ENCODE results near the gene PPM1M.

The PPM1M gene

DNA sequence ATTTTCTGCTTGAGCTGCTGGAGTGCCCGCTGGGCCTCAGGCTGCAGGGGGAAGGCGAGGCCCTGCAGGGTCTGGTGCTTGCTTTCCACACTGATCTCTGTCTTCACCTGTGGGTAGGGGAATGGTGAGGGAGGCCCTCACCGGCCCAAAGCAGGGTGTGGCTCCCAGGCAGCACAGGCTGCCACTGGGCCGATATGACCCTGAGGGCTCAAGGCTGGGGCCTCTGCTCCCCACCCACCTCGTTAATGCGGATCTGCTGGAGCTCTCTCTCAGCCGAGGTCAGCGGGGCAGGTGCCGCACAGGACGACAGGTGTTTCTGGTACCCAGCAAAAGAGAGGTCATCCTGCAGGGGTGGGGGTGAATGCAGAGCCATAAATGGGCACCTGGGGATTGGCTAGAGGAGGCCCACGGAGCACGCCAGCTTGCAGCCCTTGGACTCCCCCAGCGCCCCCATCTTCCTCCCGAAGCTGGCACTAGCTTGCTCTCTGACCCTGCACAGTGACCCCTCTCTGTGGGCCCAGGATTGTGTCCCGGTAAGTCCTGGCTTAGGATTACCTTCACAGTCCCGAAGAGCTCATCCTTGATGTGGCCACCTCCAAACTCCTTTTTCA, 14.6 kb upstream of the PPM1M start:
- no peak for DNase-seq

DNA sequence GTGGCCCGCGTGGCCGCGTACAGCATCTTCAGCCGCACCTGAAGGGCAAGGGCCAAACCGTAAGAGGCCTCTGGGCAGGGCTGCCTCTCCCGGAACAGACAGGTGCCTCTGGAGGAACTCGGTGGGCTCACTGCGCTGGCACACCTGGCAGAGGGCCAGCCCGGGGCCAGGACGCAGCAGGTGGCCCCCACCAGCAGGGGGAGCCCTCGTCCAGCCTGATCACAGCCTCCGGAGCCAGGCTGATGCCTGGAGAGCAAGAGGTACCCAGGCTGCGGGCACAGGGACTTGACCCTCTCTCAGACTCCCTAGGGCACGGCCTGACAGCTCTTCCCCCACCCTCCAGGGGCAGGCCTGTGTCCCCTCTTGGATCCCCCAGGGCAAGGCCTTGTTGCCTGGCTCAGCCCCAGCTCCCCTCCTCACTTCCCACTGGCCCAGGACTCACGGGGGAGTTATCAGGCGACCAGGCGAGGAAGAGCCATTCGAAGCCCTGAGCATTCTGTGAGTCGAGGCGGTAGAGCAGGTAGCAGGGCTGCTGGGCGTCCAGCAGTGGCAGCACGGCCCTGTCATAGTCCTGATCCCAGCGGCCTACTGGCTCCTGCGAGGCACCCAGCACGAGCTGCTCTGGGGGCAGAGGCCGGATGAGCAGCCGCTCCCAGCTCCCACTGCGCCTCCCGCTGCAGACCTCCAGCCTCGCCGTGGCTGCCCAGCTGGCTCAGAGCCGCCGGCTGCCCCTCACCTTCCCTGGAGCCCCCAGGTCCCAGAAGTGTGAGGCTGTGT, 13.9 kb upstream of the PPM1M start:
- DNase-seq, result no peak

DNA sequence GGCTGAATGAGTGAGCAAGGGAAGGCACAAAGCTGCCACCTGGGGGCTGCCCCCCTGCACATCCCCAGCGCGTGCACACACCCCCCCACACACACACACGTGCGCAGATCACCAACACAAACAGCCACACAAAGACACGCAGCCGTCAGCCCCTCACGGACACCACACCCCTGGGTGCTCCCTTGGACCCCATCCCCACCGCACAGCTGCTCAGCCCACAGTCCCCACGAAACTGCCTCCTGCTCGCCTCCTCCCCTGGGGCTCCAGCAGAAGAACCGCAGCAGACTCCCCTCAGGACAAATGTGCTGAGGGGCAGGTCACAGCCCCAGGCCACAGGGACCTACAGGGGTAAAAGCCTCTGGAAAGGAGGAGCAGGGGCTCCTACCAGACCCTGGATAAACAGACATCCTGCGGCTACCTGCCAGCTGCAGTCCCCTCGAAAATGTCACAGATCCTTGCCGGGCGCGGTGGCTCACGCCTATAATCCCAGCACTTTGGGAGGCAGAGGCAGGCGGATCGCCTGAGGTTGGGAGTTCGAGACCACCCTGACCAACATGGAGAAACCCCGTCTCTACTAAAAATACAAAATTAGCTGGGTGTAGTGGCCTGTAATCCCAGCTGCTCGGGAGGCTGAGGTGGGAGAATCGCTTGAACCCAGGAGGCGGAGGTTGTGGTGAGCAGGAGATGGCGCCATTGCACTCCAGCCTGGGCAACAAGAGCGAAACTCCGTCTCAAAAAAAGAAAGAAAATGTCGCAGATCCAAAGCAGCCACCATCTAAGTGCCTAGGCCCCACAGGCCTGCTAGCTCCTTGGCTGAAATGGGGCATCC, 13.1 kb upstream of the PPM1M start:
- DNase-seq, result no peak

DNA sequence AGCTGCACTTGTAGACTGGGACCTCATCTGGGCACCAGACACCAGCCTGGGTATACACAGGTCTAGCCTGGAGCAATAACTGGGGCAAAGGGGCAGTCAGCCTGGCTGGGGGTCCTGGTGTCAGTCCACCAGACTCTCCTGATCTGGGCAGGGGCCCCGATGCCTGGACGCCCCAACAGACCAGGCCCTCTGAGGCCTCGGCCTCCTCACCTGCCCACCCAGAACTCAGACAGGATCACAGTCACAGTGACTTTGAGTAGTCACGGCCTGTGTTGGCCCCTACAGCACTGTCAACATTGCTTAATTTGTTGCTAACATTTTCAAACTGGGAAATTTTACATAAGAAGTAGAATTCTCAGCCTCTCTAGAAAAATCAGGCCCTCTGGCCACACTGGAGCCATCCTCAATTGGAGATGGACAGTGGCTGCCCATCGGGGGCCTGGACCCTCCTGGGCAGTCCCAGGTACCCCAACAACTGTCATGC, 12.4 kb upstream of the PPM1M start:
- no peak for DNase-seq

DNA sequence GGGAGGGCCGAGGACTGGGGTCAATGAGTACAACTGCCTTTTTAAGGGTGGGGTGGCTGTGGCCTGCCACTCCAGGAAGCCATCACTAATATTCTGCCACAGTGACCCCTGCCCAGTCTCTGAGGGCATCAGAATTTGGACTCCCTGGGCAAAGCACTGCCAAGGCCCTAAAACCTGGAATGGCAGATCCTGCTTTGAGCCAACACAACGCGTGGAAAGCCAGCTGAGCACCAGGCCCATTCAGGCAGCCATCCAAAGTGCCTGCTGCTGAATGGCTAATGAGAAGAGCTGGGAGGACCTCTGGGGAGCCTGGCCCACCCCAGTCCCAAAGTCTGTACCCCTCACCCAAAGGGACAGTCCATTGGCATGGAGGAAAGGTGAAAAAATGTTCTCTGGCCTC, 11.6 kb upstream of the PPM1M start:
- DNase-seq, result no peak

DNA sequence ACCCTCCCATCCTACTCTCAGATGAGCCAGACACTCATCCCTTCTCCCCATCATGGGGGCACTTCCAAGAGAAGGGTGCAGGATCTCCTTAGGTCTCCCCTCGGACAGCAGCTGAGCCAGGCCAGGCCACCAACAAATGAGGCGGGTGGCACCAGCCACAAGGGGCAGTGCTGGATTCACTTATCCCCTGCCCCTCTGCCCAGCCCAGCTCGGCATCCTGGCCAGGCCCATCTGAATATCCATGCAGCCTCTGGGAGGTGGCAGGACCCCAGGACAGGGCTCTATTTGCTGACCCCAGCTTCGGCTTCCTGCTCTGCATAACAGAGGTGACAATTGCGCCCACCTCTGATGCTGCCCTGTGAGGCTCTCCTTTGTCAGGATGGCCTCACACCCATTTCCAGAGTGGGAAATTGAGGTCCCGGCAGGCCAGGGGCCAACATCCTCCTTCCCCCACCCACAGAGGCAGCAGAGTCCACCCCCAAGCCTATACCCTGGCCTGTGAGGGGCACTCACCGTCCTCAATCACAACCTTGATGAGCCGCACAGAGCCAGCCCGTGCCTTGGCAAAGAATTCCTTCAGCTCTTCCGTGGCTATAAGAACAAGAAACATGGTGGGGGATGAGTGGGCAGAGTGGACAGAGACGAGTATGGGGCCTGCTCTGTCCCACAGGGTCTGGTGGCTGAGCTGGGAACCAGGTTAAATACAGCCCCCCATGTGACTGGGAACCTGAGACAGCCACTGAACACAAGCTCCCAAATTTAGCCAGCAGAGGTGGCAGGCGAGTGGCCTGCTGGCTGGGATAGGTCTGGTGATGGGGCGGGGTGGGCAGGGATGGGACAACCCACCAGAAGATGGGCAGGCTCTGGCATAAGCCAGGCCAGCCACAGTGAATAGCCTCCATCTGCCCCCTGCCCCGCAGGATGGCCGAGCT, 10.8 kb upstream of the PPM1M start:
- DNase-seq, result no peak

DNA sequence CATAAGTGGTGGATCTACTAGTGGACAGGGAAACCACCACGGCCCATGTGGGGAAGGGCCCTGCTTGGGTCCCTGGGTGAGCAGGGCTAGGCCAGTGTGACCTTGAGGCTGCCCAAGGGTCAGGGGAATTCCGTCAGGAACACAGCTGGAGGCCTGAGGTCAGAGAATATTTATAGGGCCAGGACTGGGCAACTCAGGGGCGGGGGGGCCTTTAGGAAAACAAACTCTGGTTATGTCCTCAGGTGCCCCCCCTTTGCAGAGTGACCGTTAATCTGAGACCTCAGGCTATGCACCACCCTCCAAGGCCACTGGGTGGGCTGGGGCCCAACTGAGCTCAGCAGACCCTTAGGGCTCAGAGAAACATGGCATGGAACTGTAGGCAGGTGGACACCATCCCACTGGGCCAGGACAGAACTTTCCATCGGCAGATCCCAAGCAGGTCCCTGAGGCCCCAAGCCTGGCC, 9.1 kb upstream of the PPM1M start:
- DNase-seq, result no peak

DNA sequence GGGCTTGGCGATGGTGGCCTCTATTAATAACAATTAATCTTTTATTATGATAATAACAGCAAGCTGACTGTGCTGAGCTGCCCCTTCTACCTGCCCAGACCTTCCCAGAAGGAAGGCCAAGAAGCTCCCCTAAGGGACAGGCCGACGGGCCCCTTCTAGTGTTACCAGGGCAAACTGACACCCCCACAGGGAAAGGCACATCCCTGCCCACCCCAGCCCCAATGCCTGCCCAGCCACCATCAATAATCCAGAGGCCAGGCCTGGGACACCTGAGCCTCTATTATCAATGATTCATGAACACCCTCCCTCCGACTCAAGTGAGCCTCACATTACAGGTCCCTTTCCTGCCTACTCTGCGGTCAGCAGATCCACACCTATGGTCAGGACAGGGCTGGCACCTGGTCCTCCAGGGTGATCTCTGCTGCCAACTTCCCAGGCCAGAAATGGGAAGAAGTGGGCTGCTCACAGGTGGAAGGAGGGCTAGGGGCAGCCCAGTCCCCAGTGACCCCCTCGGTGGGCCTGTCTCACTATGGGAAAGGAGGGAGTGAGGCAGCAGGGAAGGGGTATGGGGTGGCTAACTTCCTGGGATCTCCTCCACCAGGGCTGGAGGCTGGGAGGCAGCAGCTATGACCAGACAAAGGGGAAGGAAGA, 8.4 kb upstream of the PPM1M start:
- no peak for DNase-seq

DNA sequence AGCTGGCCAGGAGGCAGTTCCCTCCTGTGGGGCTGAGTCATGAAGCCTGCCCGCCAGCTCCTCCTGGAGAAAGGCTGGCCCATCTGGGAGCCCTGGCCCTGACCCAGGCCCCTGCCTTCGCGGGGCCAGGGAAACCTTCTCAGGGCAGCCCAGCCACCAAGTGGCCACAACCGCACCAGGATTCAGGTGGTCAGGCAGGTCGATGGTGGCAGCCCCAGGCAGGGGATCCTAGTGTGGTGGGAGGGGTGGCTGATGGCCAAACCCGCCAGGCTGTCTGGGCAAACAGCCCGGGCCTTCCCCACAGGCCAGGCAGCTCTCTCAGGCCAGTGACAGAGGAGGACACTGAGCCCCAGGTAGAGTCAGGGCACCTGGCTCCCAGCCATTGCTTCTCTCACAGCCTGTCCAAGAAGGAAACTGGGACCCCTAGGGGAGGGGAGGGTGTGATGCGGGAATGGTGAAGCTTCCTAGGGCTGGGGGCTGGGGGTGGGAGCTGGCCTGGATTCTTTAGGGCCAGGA, 7.8 kb upstream of the PPM1M start:
- DNase-seq, result no peak

DNA sequence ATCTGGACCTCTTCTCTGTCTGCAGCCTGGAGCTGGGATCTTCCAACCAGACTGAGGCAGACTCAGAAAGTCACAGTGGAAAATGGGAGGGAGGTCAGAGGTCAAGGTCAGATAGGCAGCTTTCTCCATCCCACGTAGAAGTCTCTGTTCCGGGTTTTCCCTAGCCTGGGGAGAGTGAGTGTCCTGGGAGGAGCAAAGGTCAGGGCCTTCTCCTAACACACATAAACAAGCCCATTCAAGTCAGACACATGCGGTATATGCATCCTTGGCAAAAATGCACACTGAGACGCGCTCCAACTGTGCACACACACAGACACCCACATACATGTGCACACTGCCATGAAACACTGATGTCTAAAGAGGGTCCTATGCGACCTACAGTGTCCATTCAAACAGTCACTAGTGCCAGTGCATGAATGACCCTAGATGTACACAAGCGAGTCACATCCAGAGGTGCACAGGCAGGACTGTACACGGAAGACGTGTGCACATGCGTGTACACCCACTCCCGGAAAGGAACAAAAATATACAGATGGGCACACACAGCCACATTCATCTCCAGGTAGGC, 7.3 kb upstream of the PPM1M start:
- DNase-seq, result no peak

DNA sequence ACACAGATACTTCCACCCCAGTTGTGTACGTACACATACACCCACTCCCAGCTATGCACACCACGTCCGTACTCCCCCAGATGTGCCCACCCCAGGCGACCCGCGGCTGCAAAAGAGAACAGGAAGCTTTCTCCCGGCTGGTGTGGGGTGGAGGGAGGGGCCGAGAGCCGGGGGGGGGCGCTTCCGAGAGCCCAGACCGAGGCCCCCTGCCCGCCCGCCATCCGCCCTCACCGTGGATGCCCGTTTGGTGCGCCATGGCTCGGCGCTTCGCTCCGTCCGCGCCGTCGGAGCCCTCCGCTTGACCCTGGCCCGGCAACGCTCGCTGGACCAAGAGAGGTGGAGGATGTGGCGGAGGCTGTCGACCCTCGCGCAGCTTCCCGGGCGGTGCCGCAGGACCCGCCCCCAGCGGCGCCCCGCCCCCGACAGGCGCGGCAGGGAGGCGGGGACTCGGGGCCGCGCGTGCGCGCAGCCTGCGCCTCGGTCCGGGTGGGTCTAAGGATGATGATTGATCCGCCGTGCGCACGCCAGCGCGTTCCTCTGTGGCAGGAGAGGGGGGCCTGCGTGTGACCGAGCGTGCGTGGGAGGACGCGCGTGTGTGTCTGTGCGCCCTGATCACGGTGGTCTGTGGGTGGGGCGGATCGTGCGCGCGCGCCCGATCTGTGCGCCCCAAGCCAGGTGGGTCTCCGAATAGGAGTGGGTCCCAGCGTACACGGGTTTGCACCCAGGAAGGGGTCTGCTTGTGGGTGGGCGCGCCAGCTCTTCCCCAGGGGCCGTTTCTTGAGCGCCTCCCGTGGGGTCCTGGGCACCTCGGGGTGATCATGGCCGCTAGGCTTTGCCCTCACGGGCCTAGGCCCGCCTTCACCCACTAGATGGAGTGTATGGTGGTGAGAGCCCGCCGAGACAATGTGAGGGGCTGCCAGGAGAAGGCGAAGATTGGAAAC, 6.5 kb upstream of the PPM1M start, which contains the start of gene TWF2:
Gene TWF2 (minus strand): TSS at position 398 of the 941 bp plus-strand sequence. CDS start 142 bp downstream, at position 256.
- peak; percentile 89 for DNase-seq

DNA sequence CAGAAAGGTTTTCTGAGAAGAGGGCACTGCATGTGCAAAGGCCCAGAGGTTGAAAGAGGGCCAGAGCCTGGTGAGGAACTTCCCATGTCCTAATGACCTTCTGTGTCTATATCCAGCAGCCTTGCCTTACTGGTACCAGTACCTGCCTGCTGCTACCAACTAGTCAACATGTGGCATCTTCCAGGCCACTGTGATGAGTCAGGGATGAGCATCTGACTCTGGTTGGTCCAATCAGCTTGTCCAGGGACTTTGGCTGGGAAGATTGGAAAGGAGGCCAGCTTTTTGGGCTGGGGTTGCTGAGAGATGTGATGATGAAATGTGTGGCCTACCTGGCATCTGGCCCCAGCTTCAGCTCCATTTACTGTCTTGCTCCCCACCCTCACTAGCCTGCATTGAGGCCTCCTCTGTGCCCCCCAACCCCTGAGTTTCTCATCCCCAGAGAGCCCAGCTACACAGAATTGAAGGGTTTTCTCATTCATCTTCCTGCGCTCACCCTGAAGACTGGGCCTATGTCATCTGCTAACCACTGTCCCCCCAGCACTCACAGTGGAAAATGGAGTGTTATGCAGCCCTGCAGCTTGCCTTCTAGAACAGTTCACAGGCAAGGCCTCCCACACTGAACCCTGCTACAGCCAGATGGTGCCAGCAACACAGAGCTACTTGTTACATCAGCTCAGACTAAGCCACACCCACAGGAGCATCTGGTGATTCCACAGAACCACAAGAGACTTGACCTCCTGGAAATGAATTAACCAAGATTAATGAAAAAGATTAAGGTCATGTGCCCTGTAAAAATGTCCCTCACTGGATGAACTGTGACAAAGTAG, 5.3 kb upstream of the PPM1M start:
- DNase-seq, result no peak

DNA sequence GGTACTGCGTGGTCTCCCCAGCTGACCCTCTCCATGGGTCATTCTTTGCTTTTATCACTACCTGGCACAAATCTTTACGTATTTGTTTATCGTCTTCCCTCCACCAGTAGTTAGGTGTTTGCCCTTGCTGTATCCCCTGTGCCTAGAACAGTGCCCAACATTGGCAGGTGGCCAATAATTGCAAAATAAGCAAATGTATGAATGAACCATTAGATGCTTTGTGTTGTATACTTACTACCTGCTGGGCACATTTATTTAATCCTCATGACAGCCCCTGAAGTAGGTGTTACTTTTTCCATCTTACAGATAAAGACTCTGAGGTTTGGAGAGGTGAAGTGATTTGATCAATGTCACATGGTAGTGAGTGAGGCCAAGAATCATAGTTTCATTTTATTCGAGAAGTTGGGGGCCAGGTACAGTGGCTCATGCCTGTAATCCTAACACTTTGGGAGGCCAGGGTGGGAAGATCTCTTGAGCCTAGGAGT, 4.6 kb upstream of the PPM1M start:
- peak; percentile 18 for DNase-seq

DNA sequence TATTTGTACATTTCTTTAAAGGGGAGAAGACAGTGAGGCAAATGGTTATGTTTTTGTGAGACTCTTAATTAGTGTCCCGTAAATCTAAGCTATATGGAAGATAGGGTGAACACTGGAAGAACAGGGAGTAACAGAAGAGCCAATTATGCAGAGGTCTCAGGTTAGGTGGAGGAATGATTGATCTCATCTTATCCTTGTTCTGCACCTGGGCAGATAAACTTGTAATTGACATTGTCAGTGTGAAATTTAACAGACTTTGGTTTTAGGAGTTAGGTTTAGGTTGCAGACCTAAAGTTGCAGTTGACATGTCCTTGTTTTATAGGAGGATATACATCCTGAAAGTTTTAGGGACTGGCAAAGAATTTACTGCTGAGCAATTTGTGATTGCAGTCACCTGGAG, 3.5 kb upstream of the PPM1M start:
- no peak for DNase-seq

DNA sequence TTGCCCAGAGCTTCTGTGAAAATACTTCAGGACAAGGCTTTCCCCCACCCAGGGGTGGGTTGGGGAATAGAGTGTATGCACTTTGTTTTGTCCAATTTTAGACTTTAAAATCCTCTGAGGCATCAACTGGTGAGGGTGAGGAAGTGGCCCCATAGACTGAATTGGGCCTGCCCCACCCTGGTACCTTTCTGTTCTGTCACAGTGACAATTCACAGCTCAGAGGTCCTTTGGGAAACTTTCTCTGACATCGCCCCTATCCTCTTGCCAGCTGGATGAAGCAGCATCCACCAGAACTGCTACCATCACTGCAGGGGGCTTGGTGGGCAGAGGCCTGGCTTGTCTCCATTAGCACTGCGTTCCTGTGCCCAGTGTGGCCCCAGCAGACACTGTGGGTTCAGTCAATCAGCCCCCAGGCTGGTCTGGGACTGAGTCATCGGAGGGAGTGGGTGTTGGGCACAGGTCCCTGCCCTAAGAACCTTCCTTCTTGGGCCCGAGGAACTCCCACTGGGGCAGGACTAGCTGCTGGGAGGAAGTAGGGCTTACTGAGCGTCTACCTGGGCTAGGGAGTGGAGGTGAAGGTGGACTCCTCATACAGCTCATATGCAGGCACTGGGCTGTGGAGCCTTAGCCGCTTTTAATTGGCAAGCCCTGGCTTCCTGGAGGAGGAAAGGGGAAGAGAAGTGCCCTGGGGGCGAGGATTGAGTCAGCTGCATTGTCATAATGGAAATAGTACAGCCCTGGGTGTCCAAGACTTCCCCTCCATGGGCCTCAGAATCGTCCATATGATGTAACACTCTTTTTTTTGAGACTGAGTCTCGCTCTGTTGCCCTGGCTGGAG, 1.5 kb upstream of the PPM1M start:
- peak; percentile 39 for DNase-seq

DNA sequence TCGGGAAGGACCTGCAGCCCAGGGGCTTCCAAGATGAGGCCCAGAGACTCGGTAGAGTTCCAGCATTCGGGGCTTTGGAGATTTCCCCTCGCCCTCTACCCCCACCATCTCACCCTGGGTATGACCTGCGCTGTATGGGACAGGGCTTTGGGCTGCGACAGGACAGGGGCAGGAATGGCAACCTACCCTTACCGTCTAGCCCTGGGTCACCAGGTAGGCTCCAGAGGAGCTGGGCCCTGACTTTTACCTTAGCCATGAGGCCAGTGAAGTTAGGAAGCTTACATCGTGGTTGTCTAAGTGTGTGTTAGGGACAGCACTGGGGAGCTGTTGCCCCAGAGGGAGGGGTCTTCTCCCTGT, 683 bp downstream of the PPM1M start:
- no peak for DNase-seq

DNA sequence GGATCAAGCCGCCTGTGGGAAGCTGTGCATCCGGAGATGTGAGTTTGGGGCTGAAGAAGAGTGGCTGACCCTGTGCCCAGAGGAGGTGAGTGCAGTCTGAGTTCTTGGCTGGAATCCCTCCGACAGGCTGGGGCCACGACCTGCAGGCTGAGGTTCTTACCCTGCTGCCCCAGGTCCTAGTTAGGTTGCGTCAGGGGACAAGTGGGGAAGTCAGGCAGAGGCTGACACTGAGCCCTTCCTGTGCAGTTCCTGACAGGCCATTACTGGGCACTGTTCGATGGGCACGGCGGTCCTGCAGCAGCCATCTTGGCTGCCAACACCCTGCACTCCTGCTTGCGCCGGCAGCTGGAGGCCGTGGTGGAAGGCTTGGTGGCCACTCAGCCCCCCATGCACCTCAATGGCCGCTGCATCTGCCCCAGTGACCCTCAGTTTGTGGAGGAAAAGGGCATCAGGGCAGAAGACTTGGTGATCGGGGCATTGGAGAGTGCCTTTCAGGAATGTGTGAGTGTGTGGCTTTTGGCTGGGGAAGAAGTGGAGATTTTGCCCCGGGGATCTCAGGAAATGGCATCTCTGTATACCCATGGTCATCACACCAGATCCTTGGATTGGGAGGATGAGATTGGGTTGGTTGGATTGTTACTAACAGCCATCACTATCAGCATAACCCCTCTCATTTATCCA, 1.3 kb downstream of the PPM1M start:
- peak; percentile 41 for DNase-seq

Data from right forelimb (tissue), 1 donor.